HepG2 (cell line): ENCODE measurements around the gene PANK4. TPM values are rescaled to one million over a fixed set of nuclear protein-coding genes. Genes with fewer than 3 reads are reported as not detected.
A peak's percentile ranks its signal among the peaks of the same experiment; 100 is the strongest.

Experiments used
- ARID3A ChIP-seq: IDR thresholded peaks from 2 replicates; pipeline ENCODE4 v1.6.1; 2012; ENCODE audit warnings: low read depth, low read length, improper control_type of control experiment
- CREB1 ChIP-seq, 2 experiments: fragments of 450-650 bp in 1 of 2; IDR thresholded peaks; 2 replicates each; pipeline ENCODE4 v1.6.1; 2016 to 2017; ENCODE audit warnings: control low read depth in 1 of 2, mild to moderate bottlenecking in 1 of 2, missing compliant biosample characterization in 1 of 2, missing genetic modification characterization in 1 of 2
- DNMT3B ChIP-seq: conservative IDR thresholded peaks from 2 replicates; pipeline ENCODE4 v1.6.1; 2016; ENCODE audit warnings: missing biosample characterization, control low read depth
- DPF2 ChIP-seq: sonication (generic); formaldehyde crosslinking; IDR thresholded peaks from 2 replicates; pipeline ENCODE4 v1.4.0; 2020; ENCODE audit warnings: mild to moderate bottlenecking, low read depth, missing genetic modification reagents, borderline replicate concordance
- HOXA7 ChIP-seq: sonication (generic); formaldehyde crosslinking; IDR thresholded peaks from 2 replicates; pipeline ENCODE4 v1.8.1; 2022; ENCODE audit warnings: mild to moderate bottlenecking, missing genetic modification reagents, moderate library complexity
- MBD4 ChIP-seq: IDR thresholded peaks from 2 replicates; pipeline ENCODE4 v1.6.1; 2012; ENCODE audit warnings: low read length, inconsistent platforms, borderline replicate concordance
- MZF1 ChIP-seq: sonication (generic); formaldehyde crosslinking; IDR thresholded peaks from 2 replicates; pipeline ENCODE4 v1.8.1; 2023; ENCODE audit warnings: mild to moderate bottlenecking, missing genetic modification reagents, borderline replicate concordance
- TAF15 ChIP-seq: fragments of 200-400 bp; formaldehyde crosslinking; IDR thresholded peaks from one replicate; pipeline ENCODE4 v1.6.1; 2018; ENCODE audit warnings: mild to moderate bottlenecking, low read depth, low read length; ENCODE audit not compliant: poor library complexity, severe bottlenecking
- TRIM24 ChIP-seq: sonication (generic); formaldehyde crosslinking; IDR thresholded peaks from 2 replicates; pipeline ENCODE4 v1.8.0; 2022; ENCODE audit warnings: mild to moderate bottlenecking, missing genetic modification reagents
- U2AF1 ChIP-seq: fragments of 200-400 bp; formaldehyde crosslinking; optimal IDR thresholded peaks from 2 replicates; pipeline ENCODE3; 2017; ENCODE audit warnings: mild to moderate bottlenecking, low read depth, low read length
- ZBTB8A ChIP-seq: sonication (generic); formaldehyde crosslinking; IDR thresholded peaks from 2 replicates; pipeline ENCODE4 v1.4.0; 2020; ENCODE audit warnings: mild to moderate bottlenecking, low read depth, missing genetic modification reagents, borderline replicate concordance
- ZNF263 ChIP-seq: sonication (generic); formaldehyde crosslinking; IDR thresholded peaks from 2 replicates; pipeline ENCODE4 v1.4.0; 2020; ENCODE audit warnings: missing genetic modification reagents
- ZNF605 ChIP-seq: sonication (generic); formaldehyde crosslinking; IDR thresholded peaks from 2 replicates; pipeline ENCODE4 v1.8.0; 2022; ENCODE audit warnings: mild to moderate bottlenecking, missing genetic modification reagents
- ZNF782 ChIP-seq: sonication (generic); formaldehyde crosslinking; IDR thresholded peaks from 2 replicates; pipeline ENCODE4 v1.4.0; 2020; ENCODE audit warnings: missing genetic modification reagents, mild to moderate bottlenecking, borderline replicate concordance
- ZNF850 ChIP-seq: sonication (generic); formaldehyde crosslinking; conservative IDR thresholded peaks from 2 replicates; pipeline ENCODE4 v1.9.0; 2021; ENCODE audit warnings: mild to moderate bottlenecking, missing genetic modification reagents
- ZSCAN12 ChIP-seq: sonication (generic); formaldehyde crosslinking; IDR thresholded peaks from 2 replicates; pipeline ENCODE4 v1.9.0; 2021; ENCODE audit warnings: mild to moderate bottlenecking, missing genetic modification reagents
- polyA plus RNA-seq, 8 experiments: library from polyadenylated mRNA; depleted of rRNA in 3 of 8; stranded (reverse) in 7 of 8; unstranded in 1 of 8; fragments of >200 nt; fragmentation: Illumina TruSeq in 4 of 8; extraction: Trizol in 4 of 8; gene quantifications; 2 replicates each; pipeline versions ENCODE4 v1.2.1 to v1.2.3, GENCODE V29; 2011 to 2016; ENCODE audit warnings: low read depth in 4 of 8, missing spikeins in 1 of 8, mixed read lengths in 1 of 8; ENCODE audit not compliant: insufficient read depth in 1 of 8
- total RNA-seq, 5 experiments: library from RNA; depleted of rRNA; stranded (reverse); fragments of >200 nt; fragmentation: Illumina TruSeq; extraction: Trizol; gene quantifications; 2 replicates each; pipeline ENCODE4 v1.2.3, GENCODE V29; 2016; ENCODE audit warnings: low read depth in 1 of 5
- TF ChIP-seq, protein P1 (sequence below): sonication (generic); formaldehyde crosslinking; IDR thresholded peaks from 2 replicates; pipeline ENCODE4 v1.8.1; 2023; ENCODE audit warnings: mild to moderate bottlenecking, moderate library complexity, missing genetic modification reagents
- TF ChIP-seq, protein P2 (sequence below): sonication (generic); formaldehyde crosslinking; IDR thresholded peaks from 2 replicates; pipeline ENCODE4 v1.4.0; 2020; ENCODE audit warnings: mild to moderate bottlenecking, missing genetic modification reagents
- TF ChIP-seq, protein P3 (sequence below): sonication (generic); formaldehyde crosslinking; IDR thresholded peaks from 2 replicates; pipeline ENCODE4 v1.4.0; 2020; ENCODE audit warnings: missing genetic modification reagents
- TF ChIP-seq, protein P4 (sequence below), 2 experiments: sonication (generic) in 1 of 2; formaldehyde crosslinking in 1 of 2; IDR thresholded peaks; 2 replicates each; pipeline versions ENCODE4 v1.5.1 to v1.6.1; 2011 to 2020; ENCODE audit warnings: borderline replicate concordance in 1 of 2, low read depth in 1 of 2, low read length in 1 of 2, mild to moderate bottlenecking in 1 of 2, missing genetic modification reagents in 1 of 2, moderate library complexity in 1 of 2

The PANK4 gene
- total and polyA plus RNA-seq, 2 of the 13 experiments (the other 11 are each of a cell fraction or from before 2014, with no cell fraction given): 17.4 to 19.3 TPM

- no peak for TF ChIP-seq DPF2 (CRISPR knock-in tag)
- TF ChIP-seq ZNF605 (CRISPR knock-in tag): no peak
- TF ChIP-seq DNMT3B (CRISPR knock-in tag): no peak
- no peak for TF ChIP-seq MZF1 (CRISPR knock-in tag)
- TF ChIP-seq HOXA7: no peak
- no peak for TF ChIP-seq CREB1 (IDR thresholded peaks at IDR 0.05)
- no peak for TF ChIP-seq CREB1 (CRISPR knock-in tag; IDR thresholded peaks at IDR 0.05)
- TF ChIP-seq ZNF263 (CRISPR knock-in tag): no peak
- TF ChIP-seq, protein P1, sequence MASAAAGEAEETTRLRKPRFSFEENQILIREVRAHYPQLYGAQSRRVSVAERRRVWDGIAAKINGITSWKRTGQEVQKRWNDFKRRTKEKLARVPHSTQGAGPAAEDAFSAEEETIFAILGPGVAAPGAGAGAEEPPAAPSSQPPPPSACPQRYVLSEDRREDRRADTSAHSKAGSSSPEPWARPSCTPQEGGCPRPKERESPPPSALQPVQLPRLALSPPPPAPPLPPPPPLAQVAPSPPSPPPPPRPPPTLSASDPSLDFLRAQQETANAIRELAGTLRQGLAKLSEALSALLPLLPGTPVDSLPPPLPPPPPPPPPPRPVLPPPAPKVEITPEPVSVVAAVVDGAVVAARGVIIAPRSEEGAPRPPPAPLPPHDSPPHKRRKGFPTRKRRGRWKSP: no peak
- no peak for TF ChIP-seq ZBTB8A
- no peak for TF ChIP-seq ARID3A
- TF ChIP-seq, protein P2, sequence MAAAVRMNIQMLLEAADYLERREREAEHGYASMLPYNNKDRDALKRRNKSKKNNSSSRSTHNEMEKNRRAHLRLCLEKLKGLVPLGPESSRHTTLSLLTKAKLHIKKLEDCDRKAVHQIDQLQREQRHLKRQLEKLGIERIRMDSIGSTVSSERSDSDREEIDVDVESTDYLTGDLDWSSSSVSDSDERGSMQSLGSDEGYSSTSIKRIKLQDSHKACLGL: peak; percentile 74; the same call in 1 of the 2 replicates
- TF ChIP-seq, protein P3, sequence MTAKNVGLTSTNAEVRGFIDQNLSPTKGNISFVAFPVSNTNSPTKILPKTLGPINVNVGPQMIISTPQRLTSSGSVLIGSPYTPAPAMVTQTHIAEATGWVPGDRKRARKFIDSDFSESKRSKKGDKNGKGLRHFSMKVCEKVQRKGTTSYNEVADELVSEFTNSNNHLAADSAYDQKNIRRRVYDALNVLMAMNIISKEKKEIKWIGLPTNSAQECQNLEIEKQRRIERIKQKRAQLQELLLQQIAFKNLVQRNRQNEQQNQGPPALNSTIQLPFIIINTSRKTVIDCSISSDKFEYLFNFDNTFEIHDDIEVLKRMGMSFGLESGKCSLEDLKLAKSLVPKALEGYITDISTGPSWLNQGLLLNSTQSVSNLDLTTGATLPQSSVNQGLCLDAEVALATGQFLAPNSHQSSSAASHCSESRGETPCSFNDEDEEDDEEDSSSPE (CRISPR knock-in tag): peak; percentile 65; the same call in 1 of the 2 replicates
- no peak for TF ChIP-seq MBD4
- TF ChIP-seq ZNF782 (CRISPR knock-in tag): no peak
- TF ChIP-seq TAF15: no peak
- TF ChIP-seq ZSCAN12 (CRISPR knock-in tag): no peak
- no peak for TF ChIP-seq TRIM24
- TF ChIP-seq U2AF1: no peak
- peak; percentile 82; the same call in 1 of the 2 replicates for TF ChIP-seq ZNF850 (CRISPR knock-in tag)
- TF ChIP-seq, protein P4, sequence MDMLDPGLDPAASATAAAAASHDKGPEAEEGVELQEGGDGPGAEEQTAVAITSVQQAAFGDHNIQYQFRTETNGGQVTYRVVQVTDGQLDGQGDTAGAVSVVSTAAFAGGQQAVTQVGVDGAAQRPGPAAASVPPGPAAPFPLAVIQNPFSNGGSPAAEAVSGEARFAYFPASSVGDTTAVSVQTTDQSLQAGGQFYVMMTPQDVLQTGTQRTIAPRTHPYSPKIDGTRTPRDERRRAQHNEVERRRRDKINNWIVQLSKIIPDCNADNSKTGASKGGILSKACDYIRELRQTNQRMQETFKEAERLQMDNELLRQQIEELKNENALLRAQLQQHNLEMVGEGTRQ (IDR thresholded peaks at IDR 0.05; ENCODE audit: low read depth, low read length): no peak
- TF ChIP-seq, protein P4 (CRISPR knock-in tag; IDR thresholded peaks at IDR 0.05; ENCODE audit: borderline replicate concordance): no peak
Observed at GRCh38 chr1:2525920-2526823, at the start of gene PANK4 (continued).
